NCI-H1105 treated with DMSO at 0.1 percent for 48 hours (cell line): ENCODE data around the gene CEL.
"Not testable (repeated sequence)": the region's sequence is repeated elsewhere in the genome, so short reads cannot be mapped to it uniquely, and the experiment has no call there.

Experiments
- DNase-seq: peaks from one replicate; lab custom pipeline; 2025; lab: John Stamatoyannopoulos, UW

Gene CEL

GRCh38 chr9:133061764-133062145 lies at the start of gene CEL:
TSS of gene CEL (plus strand) at chr9:133061981. CDS start at chr9:133062003, 22 bp downstream.
- DNase-seq: not testable (repeated sequence)

- DNase-seq: no peak
These were observed 47.1 kb upstream of the CEL start for GRCh38 chr9:133014696-133015095.

DNA sequence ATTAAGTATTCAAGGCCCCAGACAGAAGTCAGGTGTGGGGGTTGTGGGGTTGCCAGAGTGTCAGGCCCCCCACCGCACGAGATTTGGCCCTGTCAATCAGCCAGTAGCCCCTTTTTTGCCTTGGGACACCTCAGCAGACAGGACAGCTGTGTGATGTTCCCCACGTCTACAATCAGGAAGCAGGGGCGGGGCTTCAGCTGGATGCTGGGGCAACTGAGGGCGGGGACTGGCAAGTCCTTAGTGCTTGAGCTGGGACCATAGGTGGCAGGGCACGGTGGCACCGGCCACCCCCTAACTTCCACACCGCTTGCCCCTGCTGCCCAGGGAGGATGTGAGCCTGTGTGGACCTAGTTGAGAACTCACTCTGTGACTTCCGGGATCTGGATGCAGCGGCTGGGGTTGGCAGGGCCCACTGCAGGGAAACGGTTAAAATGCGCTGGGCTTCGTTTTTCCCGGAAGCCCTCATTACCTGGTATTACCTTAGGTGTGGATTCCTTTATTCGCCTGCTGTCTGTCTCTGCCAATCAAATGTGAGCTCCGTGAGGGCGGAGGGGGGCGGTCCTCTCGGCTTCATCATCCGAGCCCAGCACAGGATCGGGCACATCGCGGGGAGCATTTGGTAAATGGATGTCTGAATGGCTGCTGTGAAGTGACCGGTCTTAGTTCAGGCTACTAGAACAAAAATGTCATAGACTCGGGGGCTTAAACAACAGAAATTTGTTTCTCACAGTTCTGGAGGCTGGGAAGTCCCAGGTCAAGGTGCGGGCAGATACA lies 38.5 kb upstream of the CEL start:
- no peak for DNase-seq

- DNase-seq: no peak
These were observed 35.4 kb upstream of the CEL start for GRCh38 chr9:133026426-133026825.

DNA sequence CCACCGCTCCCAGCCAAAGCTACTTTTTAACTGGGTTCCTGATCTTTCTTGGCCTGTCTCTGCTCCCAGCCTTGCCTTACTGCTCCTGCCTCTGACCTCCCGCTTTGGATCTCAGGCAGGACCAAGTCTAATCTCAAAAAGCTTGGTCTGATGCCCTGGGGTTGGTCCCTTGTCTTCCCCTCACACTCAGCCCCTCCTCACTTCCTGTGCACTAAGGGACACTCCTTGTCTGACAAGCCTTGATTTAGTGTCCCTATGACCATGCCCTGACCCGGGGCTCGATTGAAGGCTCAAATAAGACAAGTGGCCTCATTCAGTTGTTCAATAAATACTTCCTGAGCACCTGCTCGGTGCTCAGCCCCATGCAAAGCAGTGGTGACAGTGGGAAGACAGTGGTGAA lies 34.6 kb upstream of the CEL start:
- DNase-seq: no peak

DNA sequence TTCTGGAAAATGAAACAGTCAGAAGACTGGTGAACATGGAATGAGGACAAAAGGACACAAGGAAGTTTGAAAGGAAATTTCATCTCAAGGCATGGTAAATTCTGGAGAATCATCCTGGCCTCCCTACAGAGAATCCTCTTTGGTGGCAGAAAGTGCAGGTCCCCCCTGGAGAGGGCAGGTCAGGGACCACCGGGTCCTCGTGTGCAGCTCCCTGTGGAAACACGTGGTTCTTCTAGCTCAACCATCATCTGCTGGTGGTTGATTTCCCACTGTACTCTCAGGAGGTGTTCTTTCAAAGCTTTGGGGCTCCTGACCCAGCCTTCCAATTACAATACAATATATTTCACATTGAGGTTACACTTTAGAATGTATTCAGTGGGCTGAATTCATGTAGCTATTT lies 33.6 kb upstream of the CEL start:
- no peak for DNase-seq

DNA sequence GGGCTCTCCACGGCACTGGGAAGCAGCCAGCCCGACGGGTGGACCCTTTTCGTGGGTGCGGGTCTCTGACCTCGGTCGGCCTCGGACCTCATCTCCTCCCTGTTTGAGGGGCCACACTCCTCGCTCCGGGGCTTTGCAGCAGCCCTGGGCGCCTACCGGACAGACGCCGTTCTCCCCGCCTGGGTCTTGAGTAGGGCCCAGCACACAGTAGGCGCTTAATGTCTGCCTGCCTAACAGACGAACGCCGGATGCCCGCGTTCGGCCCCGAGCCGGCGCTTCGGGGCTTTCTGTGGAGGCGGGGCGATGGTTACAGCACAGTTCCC lies 31.8 kb upstream of the CEL start:
- DNase-seq: no peak

- DNase-seq: peak; percentile 98
These were observed 31.3 kb upstream of the CEL start, which contains the start of gene GTF3C5 for GRCh38 chr9:133030317-133031129. TSS of gene GTF3C5 (plus strand) at chr9:133030997. CDS start at chr9:133031012, 15 bp downstream.

GRCh38 chr9:133031130-133031422 lies 30.7 kb upstream of the CEL start:
- no peak for DNase-seq

GRCh38 chr9:133031496-133031911 lies 30.3 kb upstream of the CEL start:
- no peak for DNase-seq

GRCh38 chr9:133032171-133032570 lies 29.6 kb upstream of the CEL start:
- DNase-seq: no peak

- DNase-seq: no peak
These were observed 26.1 kb upstream of the CEL start for GRCh38 chr9:133035669-133036068.

- DNase-seq: no peak
These were observed 23.8 kb upstream of the CEL start for GRCh38 chr9:133037775-133038515.

- DNase-seq: peak; percentile 5
These were observed 20.8 kb upstream of the CEL start for GRCh38 chr9:133040892-133041479.

- no peak for DNase-seq
These were observed 19.8 kb upstream of the CEL start for GRCh38 chr9:133041958-133042357.

GRCh38 chr9:133042676-133043075 lies 19.1 kb upstream of the CEL start:
- no peak for DNase-seq

DNA sequence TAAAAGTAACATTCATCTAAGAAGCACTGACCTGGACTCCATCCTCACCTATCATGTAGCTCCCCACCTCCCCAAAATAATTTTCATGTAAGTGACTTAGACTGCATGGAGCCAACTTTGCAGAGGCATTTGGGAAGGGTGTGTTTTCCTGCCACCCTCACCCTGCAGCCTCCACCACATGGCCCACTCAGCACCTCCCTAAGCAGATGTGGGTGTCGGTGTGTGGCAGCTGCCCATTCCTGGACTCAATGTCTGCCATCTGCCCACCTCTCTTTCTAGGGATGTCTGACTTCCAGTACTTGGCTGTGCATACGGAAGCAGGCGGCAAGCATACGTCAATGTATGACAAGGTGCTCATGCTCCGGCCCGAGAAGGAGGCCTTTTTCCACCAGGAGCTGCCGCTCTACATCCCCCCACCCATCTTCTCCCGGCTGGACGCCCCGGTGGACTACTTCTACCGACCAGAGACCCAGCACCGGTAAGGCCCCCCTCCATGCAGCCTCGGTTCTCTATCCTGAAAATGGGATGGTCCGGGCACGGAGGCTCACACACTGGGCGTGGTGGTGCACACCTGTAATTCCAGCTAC lies 18.2 kb upstream of the CEL start:
- DNase-seq: no peak

DNA sequence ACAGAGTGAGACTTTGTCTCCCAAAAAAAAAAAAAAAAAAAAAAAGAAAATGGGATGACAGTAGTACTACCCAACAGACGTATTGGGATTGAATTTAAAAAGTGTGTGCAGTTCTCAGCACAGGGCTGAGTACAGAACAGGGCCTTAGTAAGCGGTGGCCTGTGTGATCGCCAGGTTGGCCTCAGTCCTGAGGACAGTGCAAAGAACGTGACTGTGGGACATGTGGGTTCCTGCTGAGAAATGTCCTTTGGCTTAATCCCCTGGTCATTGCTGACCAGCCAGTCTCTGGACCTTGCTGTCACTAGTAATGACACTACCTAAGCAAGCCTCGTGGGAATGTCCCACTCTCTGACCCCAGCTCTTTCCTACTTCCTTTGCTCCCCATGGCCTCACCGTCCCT lies 17.7 kb upstream of the CEL start:
- DNase-seq: no peak

DNA sequence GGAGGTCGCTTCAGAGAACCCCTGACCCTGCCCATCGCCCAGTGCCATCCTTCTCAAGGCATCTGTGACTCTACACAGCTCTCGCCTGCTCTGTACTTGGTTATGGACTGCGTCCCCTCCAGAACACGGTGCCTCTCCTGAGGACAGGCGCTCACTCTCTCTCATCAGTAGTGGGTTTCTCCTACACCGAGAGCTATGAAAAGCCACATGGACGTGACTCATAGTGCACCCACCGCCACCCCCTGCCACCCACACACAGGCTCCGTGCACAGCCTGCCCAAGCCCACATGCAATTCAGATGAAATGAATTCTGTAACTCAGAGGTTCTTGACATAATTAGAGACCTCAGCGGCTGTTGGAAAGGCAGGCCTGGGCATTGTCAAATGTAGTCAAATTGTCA lies 17.1 kb upstream of the CEL start:
- no peak for DNase-seq

- DNase-seq: no peak
These were observed 16.6 kb upstream of the CEL start for GRCh38 chr9:133045132-133045531.

DNA sequence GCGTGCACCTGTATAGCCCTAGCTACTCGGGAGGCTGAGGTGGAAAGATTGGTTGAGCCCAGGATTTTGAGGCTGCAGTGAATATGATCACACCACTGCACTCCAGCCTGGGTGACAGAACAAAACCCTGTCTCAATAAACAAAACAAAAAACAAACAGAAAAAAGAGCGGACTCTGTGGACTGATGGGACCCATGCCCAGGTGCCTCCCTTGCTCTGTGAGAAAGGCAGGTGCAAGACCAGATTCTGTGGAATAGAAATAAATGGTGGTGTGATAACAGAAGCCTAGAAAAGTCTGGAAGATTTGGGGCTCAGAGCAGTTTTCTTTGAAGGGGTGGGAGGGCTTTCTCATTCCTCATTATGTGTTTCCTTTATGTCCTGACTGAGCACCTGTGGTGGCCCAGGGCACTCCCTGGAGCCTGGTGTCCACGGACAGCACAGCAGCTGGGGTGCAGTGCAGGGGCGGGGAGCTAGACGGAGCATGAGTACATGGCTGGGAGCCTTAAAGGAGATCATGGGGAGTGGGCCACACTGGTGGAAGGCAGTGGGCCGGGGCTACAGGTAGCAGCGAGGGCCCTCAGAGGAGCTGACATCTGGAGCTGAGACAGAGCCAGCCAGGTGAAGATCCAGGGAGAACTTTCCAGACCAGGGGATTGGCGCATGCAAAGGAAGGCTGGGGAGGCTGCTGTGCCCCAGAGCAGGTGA lies 15.4 kb upstream of the CEL start:
- no peak for DNase-seq

DNA sequence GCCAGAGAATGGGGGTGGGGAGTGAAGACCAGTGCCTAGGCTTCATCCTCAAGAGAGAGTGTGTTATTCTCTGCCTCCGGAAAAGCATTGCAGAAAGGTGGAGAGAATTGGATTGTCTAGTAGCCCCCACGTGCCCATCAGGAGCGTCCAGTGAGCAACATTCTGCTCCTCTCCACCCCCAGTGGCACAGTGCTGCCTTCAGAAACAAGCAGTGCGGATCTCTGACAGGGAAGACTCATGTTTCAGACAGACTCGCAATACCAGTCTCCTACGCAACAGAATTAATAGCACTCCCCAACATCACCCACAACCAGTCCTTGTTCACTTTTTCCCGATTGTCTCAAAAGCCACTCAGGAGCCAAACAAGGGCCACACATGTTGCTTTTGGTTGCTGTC lies 14.9 kb upstream of the CEL start:
- no peak for DNase-seq
